GM18907 (cell line): Measurements from ENCODE around the gene C2orf92.
"Not testable (repeated sequence)": the region's sequence is repeated elsewhere in the genome, so short reads cannot be mapped to it uniquely, and the experiment has no call there.

Experiments used
- ATAC-seq: cut with Tn5 transposase; IDR thresholded peaks from one replicate; pipeline ENCODE4 v1.9.1; 2021; ENCODE audit warnings: mild to moderate bottlenecking, moderate library complexity; ENCODE audit not compliant: unreplicated experiment

The C2orf92 gene

GRCh38 chr2:97669448-97669847, at the start of gene C2orf92:
TSS of gene C2orf92 (plus strand) at chr2:97669713. CDS start at chr2:97669789, 76 bp downstream.
- no peak for ATAC-seq

- ATAC-seq = not testable (repeated sequence)
These were observed 49.0 kb upstream of the C2orf92 start for GRCh38 chr2:97620492-97620891.

GRCh38 chr2:97622976-97623375, 46.5 kb upstream of the C2orf92 start:
- not testable (repeated sequence) for ATAC-seq

- not testable (repeated sequence) for ATAC-seq
These were observed 44.0 kb upstream of the C2orf92 start for GRCh38 chr2:97625354-97626048.

GRCh38 chr2:97626049-97626430, 43.5 kb upstream of the C2orf92 start:
- ATAC-seq = not testable (repeated sequence)

GRCh38 chr2:97644023-97644717, 25.3 kb upstream of the C2orf92 start:
- ATAC-seq = no peak

- peak; percentile 36 for ATAC-seq
These were observed 24.3 kb upstream of the C2orf92 start for GRCh38 chr2:97645112-97645694.

GRCh38 chr2:97645695-97646629, 23.6 kb upstream of the C2orf92 start, which contains the start of gene COX5B:
TSS of gene COX5B (plus strand) at chr2:97646062. CDS start at chr2:97646087, 25 bp downstream.
- ATAC-seq = peak; percentile 94

GRCh38 chr2:97646977-97647376, 22.5 kb upstream of the C2orf92 start:
- ATAC-seq = no peak

- ATAC-seq = no peak
These were observed 18.4 kb upstream of the C2orf92 start for GRCh38 chr2:97651114-97651513.

GRCh38 chr2:97653473-97653872, 16.0 kb upstream of the C2orf92 start:
- ATAC-seq = no peak

GRCh38 chr2:97653874-97654273, 15.6 kb upstream of the C2orf92 start:
- no peak for ATAC-seq

- ATAC-seq = no peak
These were observed 15.2 kb upstream of the C2orf92 start for GRCh38 chr2:97654309-97654708.

GRCh38 chr2:97654791-97655190, 14.7 kb upstream of the C2orf92 start:
- ATAC-seq = no peak

GRCh38 chr2:97656129-97656755, 13.3 kb upstream of the C2orf92 start:
- no peak for ATAC-seq

- no peak for ATAC-seq
These were observed 12.5 kb upstream of the C2orf92 start for GRCh38 chr2:97656905-97657587.

- no peak for ATAC-seq
These were observed 11.4 kb upstream of the C2orf92 start for GRCh38 chr2:97657986-97658690.

- ATAC-seq = no peak
These were observed 10.8 kb upstream of the C2orf92 start for GRCh38 chr2:97658691-97659157.
